Common myeloid progenitor, CD34-positive (primary cell): ENCODE measurements around the gene TMEM120B.
"Not testable (repeated sequence)": the region's sequence is repeated elsewhere in the genome, so short reads cannot be mapped to it uniquely, and the experiment has no call there.

ENCODE experiments used
- CTCF ChIA-PET: fragments of 350-600 bp; sonication (Branson Sonifier 250); formaldehyde crosslinking; loops from one replicate; lab custom pipeline; 2021; ENCODE audit warnings: antibody characterized with exemption; lab: Charles Lee
- POLR2A ChIA-PET: fragments of 350-600 bp; sonication (Branson Sonifier 250); formaldehyde crosslinking; loops from one replicate; lab custom pipeline; 2021; ENCODE audit warnings: antibody characterized with exemption; lab: Charles Lee
- DNase-seq, 3 donors: peaks; one replicate each; pipeline versions ENCODE4 v3.0.0 to v3.0.0-alpha.2; 2013
- H3K27ac ChIP-seq, 2 experiments: 1 replicate in 1 of 2; 2 replicates in 1 of 2; pipeline ENCODE4 v1.7.0; 2013; ENCODE audit warnings: inconsistent platforms in 2 of 2, low read length in 2 of 2, mild to moderate bottlenecking in 2 of 2, low read depth in 1 of 2, moderate library complexity in 1 of 2; ENCODE audit not compliant: severe bottlenecking in 2 of 2, insufficient read depth in 1 of 2, poor library complexity in 1 of 2
- H3K27me3 ChIP-seq, 5 experiments: replicated peaks in 2 of 5; 1 replicate in 3 of 5; 2 replicates in 2 of 5; pipeline versions ENCODE4 v1.6.1 to v1.7.0; 2013; ENCODE audit warnings: low read length in 4 of 5, mild to moderate bottlenecking in 2 of 5, moderate library complexity in 2 of 5, inconsistent platforms in 1 of 5; ENCODE audit not compliant: insufficient read depth in 5 of 5, control insufficient read depth in 4 of 5
- H3K36me3 ChIP-seq, 4 experiments: 1 replicate in 2 of 4; 2 replicates in 2 of 4; pipeline versions ENCODE4 v1.6.1 to v1.7.0; 2013; ENCODE audit warnings: low read length in 3 of 4, control low read depth in 1 of 4, mild to moderate bottlenecking in 1 of 4; ENCODE audit not compliant: control insufficient read depth in 4 of 4, insufficient read depth in 4 of 4
- H3K4me1 ChIP-seq, 4 experiments: 1 replicate in 3 of 4; 2 replicates in 1 of 4; pipeline versions ENCODE4 v1.6.1 to v1.7.1; 2013; ENCODE audit warnings: low read length in 3 of 4, mild to moderate bottlenecking in 3 of 4, control low read depth in 1 of 4, inconsistent platforms in 1 of 4, moderate library complexity in 1 of 4; ENCODE audit not compliant: control insufficient read depth in 4 of 4, insufficient read depth in 4 of 4; ENCODE audit errors: control extremely low read depth in 1 of 4
- H3K4me3 ChIP-seq, 7 experiments: 1 replicate in 4 of 7; 2 replicates in 3 of 7; pipeline versions ENCODE4 v1.5.1 to v1.7.0; 2013; ENCODE audit warnings: mild to moderate bottlenecking in 7 of 7, low read length in 6 of 7, moderate library complexity in 6 of 7, inconsistent platforms in 2 of 7, low read depth in 2 of 7, control low read depth in 1 of 7; ENCODE audit not compliant: insufficient read depth in 4 of 7, control insufficient read depth in 1 of 7; ENCODE audit errors: extremely low read depth in 1 of 7
- H3K9me3 ChIP-seq, 5 experiments: 1 replicate in 4 of 5; 2 replicates in 1 of 5; pipeline versions ENCODE4 v1.6.1 to v1.7.1; 2013; ENCODE audit warnings: low read length in 4 of 5, mild to moderate bottlenecking in 2 of 5, inconsistent platforms in 1 of 5, low read depth in 1 of 5, moderate library complexity in 1 of 5; ENCODE audit not compliant: control insufficient read depth in 4 of 5, insufficient read depth in 2 of 5; ENCODE audit errors: control extremely low read depth in 1 of 5
- WGBS: methylation state at CpG from one replicate; pipeline ENCODE4 v1.1.5; 2013; ENCODE audit not compliant: insufficient coverage; 5-methylcytosine and 5-hydroxymethylcytosine counted together

TMEM120B gene

GRCh38 chr12:121754836-121755235, 42.3 kb downstream of the TMEM120B start:
- 93% methylated on average over 11 of the region's 11 CpGs for WGBS
- Histone ChIP-seq H3K4me3 (no peak overlapping the region), H3K27ac (no peak overlapping the region), H3K36me3 (peaks cover 5 to 39% (median 10%) of the 10 kb centered on the region in 4 experiments), H3K4me1 (peaks cover 0 to 4% (median 0%) of the 10 kb centered on the region in 4 experiments), H3K27me3 (no peaks in the 10 kb centered on the region), H3K9me3 (no peaks in the 10 kb centered on the region)
- ChIA-PET CTCF (interaction anchor here (0.6 kb wide), 1 partner anchor 259 kb away, joined by 3 read pairs; no protein-coding TSS in a partner anchor), POLR2A (no interaction called here)
- DNase-seq = no peak

GRCh38 chr12:121755591-121755990, 43.0 kb downstream of the TMEM120B start:
- no peaks in the 10 kb centered on the region for H3K9me3 ChIP-seq
- peaks cover 5 to 31% (median 7%) of the 10 kb centered on the region in 4 experiments for H3K36me3 ChIP-seq
- ChIA-PET CTCF (interaction anchor here (1.6 kb wide), 1 partner anchor 12 kb away, joined by 10 read pairs; no protein-coding TSS in a partner anchor), POLR2A (no interaction called here)
- H3K4me1 ChIP-seq = peaks cover 0 to 4% (median 0%) of the 10 kb centered on the region in 4 experiments
- WGBS = 93% methylated on average over 3 of the region's 3 CpGs
- no peaks in the 10 kb centered on the region for H3K27me3 ChIP-seq
- DNase-seq = no peak
- H3K27ac ChIP-seq = peak overlapping the region in 1 of 2 experiments; percentile 2
- H3K4me3 ChIP-seq = no peak overlapping the region

GRCh38 chr12:121758536-121758935, 46.0 kb downstream of the TMEM120B start:
- H3K4me1 ChIP-seq, H3K9me3 ChIP-seq, H3K4me3 ChIP-seq, H3K27ac ChIP-seq, POLR2A ChIA-PET, H3K27me3 ChIP-seq, DNase-seq: not testable (repeated sequence)
- peaks cover 2 to 26% (median 3%) of the 10 kb centered on the region in 4 experiments for H3K36me3 ChIP-seq
- CTCF ChIA-PET = interaction anchor here (0.7 to 2.3 kb wide), 4 partner anchors 11 to 45 kb away, joined by 3 to 6 read pairs (median 4); no protein-coding TSS in a partner anchor
- 100% methylated on average over 1 of the region's 22 CpGs for whole genome bisulfite sequencing

- Histone ChIP-seq H3K4me1 (no peaks in the 10 kb centered on the region), H3K27me3 (no peaks in the 10 kb centered on the region), H3K36me3 (peaks cover 0 to 13% (median 4%) of the 10 kb centered on the region in 4 experiments), H3K9me3 (no peaks in the 10 kb centered on the region), H3K27ac (no peak overlapping the region), H3K4me3 (no peak overlapping the region)
- no peak for DNase-seq
- 97% methylated on average over 5 of the region's 6 CpGs for WGBS
- ChIA-PET POLR2A (no interaction called here), CTCF (interaction anchor here (1.4 to 1.6 kb wide), 2 partner anchors 12 to 64 kb away, joined by 3 read pairs; no protein-coding TSS in a partner anchor)
These were observed 49.7 kb downstream of the TMEM120B start for GRCh38 chr12:121762269-121762668.

- POLR2A ChIA-PET = interaction anchor here (0.6 kb wide), 1 partner anchor 20 kb away, joined by 9 read pairs; no protein-coding TSS in a partner anchor
- no peaks in the 10 kb centered on the region for H3K27me3 ChIP-seq
- no peak overlapping the region for H3K4me3 ChIP-seq
- H3K27ac ChIP-seq = no peak overlapping the region
- CTCF ChIA-PET = interaction anchor here (1.3 to 2.7 kb wide), 6 partner anchors 16 to 71 kb away, joined by 3 to 7 read pairs (median 6); partner anchors contain the start of gene RHOF
- WGBS = 100% methylated on average over 1 of the region's 3 CpGs
- no peaks in the 10 kb centered on the region for H3K4me1 ChIP-seq
- H3K9me3 ChIP-seq = no peaks in the 10 kb centered on the region
- H3K36me3 ChIP-seq = peaks cover 0 to 16% (median 3%) of the 10 kb centered on the region in 4 experiments
- DNase-seq = no peak
These were observed 52.3 kb downstream of the TMEM120B start for GRCh38 chr12:121764808-121765207.

GRCh38 chr12:121765573-121765972, 53.0 kb downstream of the TMEM120B start:
- ChIA-PET POLR2A (interaction anchor here (0.9 kb wide), 1 partner anchor 24 kb away, joined by 3 read pairs; no protein-coding TSS in a partner anchor), CTCF (interaction anchor here (0.6 to 2.7 kb wide), 8 partner anchors 10 to 72 kb away, joined by 3 to 7 read pairs (median 6); partner anchors contain the start of gene RHOF)
- H3K36me3 ChIP-seq = peaks cover 0 to 16% (median 3%) of the 10 kb centered on the region in 4 experiments
- no peaks in the 10 kb centered on the region for H3K4me1 ChIP-seq
- no peak for DNase-seq
- H3K27me3 ChIP-seq = no peaks in the 10 kb centered on the region
- no peaks in the 10 kb centered on the region for H3K9me3 ChIP-seq
- no peak overlapping the region for H3K4me3 ChIP-seq
- 100% methylated on average over 4 of the region's 5 CpGs for WGBS
- no peak overlapping the region for H3K27ac ChIP-seq
